Measurements from ENCODE around the gene ALS2CL.

Gene ALS2CL

DNA sequence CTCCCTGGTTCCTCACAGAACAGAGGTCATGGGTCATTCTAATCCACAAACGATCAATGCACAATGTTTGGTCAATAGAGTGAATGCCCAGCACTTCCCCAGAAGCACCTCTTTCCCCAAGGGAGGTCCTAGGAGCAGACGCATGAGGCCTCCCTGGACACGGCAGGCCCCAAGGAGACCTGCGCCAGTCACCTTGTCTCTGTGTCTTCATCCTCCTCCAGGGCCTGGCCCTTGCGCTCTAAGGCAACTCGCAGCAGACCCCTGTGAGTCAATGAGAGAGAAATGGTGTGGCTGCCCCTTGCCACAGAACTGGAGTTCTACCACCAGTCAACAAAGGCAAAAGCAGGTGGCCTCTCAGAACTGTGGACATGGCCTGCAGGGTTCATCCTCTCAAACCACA lies 18.1 kb downstream of the ALS2CL start:
- no peak for FAIRE-seq

DNA sequence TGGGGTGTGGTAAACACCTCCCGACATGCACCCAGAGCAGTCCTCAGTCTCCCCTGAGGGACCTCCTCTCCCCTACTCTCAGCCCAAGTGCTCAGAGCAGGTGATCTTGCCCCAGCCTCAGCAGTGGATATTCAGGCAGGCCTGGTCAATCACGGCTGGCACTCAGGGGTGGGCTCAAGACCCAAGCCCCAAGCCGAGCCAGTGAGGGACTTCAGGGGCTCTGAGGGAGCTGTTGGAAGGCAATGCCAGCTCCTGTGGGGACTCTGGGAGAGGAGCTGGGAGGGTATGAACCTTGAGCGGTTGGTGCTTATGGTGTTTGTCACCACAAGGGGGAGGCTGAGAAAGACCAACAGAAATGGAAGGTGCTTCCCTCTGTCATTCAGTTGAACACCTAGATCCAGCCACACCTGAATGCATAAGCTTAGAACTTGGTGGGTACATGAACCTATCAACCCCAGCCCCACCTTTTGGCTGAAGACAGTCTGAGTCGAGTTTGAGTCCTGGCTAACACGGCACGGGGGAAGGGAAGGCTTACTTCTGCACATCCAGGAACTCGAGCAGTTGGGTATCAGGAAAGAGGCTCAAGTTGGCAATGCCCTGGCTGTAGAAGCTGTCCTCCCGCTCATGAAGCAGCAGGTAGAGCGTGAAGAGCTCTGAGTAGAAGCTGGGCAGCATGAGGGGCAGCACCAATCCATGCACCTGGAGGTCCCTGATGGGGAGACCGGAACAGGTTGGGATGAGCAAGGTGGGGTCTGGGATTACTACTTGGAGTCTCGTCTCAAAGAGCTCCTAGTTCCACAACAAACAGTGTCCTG lies 19.2 kb downstream of the ALS2CL start:
- no peak for FAIRE-seq

DNA sequence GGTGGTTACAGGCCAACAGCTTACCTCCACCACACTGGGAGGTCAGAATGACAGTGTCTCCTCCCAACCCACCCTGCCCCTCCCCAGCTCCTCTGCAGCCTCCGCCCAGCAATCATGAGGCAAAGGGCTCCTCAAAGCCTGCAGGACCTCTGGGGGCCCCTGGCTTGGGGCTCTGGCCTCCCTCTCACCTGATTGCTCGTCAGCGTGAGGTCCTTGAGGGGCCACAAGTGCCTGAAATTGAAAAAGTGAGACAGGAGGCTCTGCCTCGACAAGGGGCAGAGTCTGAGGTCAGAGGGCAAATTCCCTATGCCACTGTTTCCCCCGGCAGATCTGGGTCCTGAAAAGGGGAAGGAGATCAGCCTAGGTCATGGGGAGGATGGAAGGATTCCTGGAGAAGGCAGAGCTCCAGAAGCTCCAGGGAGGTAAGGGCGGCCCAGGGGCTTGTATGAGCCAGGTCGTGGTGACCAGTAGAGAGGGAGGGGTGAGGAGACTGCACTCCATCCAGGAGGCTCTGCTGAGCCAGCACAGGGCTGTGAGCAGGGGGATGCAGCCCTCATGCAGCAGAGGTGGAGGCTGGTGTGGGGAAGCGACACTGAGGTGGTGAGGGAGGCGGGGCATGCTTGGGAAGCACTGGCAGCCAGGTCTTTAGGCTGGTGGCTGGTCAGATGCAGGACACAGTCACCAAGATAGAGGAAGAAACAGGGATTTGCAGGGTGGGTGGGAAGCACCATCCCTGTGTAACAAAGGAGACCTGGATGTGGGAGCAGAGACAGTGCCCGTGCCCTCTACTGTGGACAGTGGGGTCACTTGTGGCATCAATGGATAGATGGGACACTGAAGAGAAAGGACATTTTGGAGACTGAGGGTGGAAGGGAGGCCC lies 20.1 kb downstream of the ALS2CL start:
- no peak for FAIRE-seq

DNA sequence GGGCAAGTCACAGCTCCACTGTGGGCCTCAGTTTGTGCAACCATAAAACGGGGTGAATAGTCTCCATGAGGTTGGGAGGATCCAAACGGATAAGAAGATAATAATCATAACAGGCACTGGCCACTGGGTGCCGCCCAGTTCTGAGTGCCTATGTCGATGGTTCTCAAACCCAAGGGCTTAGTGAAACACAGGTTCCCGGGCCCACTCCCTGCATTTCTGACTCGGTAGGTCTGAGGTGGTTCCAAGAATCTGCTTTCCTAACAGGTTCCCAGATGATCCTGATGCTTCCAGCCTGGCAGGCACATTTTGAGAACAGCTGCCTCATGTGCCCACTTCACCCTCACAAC lies 21.2 kb downstream of the ALS2CL start:
- FAIRE-seq, result no peak

DNA sequence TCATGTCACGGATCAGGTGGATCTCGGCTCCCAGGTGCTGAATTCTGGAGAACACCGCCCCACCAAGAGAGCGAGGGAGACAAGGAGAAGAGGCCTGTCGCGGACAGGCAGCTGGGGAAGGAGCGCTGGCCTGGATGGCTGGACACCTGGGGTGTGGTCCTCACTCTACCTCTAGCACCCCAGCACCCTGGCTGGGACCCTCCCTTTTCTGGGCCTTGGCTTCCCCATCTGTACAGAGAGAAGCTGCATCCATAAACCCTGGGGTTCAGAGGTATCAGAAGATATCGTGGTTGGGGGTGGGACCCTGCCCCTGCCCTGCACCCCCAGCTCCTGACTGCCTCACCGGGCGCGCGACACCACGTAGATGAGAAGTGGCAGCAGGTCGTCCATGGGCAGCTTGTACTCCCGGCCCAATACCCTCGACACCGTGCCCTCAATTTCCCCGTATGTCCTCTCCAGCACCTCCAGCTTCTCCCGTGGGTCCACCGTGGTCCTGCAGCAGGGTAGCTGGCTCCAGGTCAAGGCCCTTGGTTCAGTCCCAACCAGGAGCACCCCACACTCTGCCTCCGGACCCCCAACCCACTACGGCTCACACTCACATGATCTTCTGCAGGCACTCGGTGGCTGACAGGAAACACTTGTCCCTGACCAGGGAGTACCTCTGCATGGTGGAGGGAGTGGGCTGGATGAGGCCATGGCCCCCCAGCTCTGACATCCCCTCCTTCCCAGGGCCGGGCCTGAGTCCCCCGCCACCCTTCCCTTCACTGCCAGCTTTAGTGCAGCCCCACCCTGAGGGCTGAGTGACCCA lies 21.7 kb downstream of the ALS2CL start:
- FAIRE-seq, result no peak

DNA sequence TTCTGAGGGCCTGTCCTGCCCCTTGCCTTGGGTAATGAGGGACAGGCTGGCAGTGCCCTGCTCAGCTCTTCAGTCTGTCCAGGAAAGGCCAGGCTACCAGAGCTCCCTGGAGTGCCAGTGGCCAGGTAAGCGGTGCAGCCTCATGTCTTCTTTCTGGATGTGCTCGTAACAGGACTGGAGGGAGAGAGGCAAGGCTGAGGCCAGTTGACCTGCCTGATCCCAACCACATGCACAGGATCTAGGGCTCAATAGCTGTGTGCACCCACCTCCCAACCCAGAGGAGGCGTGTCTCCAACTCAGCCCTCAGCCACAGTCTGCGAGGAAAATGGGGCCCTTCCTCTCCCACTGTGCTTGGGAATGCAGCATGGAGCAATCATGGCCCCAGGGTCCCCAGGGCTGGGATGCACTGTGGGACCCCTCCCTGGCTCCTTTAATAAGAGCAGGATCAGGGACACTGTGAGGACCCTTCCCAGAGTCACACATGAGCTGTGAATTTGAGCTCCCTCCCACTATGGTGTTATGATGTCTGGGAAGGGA lies 22.5 kb downstream of the ALS2CL start:
- FAIRE-seq, result no peak

DNA sequence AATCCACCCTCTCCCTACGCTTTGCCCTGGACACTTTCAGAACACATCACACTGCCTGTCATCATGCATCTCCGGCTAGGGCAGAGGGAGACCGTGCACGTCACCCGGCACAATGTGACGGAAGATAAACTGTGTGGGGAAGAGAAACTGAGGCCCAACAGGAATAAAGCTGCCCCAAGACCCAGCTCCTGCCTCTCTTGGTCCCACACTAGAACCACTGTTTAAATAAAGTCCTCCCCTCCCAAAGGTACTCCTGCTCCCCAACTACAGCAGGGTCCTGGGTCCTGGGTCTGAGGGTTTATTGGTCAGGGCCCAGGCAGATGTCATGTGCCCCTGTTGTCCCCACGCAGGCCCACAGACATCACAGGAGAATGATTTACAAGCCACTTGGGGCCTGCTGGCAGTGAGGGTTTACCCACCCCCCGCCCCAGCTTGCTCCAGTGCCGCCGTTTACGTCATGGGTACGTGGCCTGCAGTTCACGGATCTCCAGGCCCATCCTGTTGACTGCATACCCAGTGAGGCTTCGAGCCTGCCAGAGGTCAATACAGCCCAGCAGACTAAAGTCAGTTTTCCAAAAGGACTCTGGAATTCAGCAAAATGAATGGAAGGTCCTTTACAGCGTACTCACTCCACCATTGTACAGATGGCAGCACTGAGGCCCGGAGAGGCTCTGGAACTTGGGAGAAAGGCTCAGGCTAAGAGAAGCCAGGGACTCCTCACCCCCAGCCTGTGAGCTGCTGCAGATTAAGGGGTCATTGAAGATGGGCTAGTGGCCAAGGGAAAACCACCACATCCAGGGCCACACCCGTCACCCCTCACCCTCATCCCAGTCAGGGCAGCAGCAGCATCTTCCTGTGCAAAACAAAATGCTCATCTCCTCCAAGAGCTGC lies 23.2 kb downstream of the ALS2CL start:
- no peak for FAIRE-seq

DNA sequence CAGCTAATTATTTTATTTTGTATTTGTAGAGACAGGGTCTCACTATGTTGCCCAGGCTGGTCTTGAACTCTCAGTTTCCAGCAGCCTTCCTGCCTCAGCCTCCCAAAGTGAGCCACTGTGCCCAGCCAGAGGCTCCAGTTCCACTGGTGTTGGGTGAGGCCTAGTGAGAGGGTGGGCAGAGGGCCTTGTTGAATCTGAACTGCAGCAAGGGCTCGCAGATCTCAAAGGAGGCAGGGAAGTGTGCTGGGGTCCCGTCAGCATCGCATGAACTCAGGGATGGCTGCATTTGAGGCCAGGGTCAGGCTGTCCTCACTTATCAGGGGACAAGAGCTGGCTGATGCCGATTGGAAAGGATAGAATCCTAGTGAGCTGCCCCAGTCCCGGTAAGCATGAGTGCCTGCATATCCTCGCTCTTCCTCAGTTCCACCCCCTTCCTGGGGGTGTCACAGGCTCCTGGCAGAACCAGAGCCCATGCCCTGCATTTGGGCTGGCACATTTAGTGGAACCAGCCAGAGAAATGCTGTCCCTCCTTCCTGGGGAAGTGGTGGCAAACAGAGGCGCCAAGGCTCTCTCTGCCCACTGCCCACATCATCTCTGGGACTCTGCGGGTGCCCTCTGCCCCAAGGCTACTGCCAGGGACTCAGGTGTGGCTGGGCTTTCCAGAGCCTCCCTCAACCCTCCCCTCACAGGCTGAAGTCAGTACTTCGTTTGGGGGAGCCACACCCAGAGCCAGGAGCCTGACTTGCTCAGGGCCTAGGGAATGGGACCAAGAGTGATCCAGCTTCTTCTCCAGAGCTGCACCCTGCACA lies 24.1 kb downstream of the ALS2CL start:
- FAIRE-seq, result no peak

DNA sequence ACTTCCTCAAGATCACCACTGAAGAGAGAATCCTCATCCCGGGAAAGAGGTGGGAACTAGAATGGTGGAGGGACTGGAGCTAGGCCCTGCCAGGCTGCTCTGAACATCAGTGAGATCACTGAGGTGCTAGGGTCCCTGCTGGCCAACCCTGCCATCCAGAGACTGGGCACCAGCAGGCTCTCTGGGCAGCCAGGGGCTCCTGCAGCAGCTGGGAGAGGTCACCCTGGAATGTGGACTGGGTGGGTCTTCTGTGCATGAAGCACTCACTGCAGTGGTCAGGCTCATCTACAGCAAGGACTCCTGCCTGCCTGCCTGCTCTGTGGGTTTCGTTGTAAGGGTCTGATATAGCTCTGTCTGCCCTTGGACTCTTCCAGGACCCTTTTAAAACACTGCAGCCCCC lies 24.9 kb downstream of the ALS2CL start:
- no peak for FAIRE-seq

DNA sequence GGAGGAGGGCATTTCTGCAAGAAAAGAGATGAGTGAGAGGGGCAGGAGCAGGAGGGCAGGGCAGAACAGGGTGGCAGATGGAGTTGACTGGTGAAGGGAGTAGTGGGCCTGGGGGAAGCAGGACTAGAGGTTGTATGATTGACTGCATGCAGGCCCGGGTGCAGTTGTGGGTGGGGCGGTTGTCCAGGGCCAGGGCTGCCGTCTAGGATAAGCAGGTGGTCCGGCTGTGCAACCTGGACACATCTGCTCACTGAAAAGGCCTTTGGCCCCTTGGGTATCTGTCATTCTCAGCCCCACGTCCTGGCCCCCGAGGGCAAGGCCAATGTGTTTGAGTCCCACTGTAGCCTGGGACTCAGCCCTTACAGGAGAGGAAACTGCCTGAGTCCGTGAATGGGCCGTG lies 25.4 kb downstream of the ALS2CL start:
- FAIRE-seq, result no peak

DNA sequence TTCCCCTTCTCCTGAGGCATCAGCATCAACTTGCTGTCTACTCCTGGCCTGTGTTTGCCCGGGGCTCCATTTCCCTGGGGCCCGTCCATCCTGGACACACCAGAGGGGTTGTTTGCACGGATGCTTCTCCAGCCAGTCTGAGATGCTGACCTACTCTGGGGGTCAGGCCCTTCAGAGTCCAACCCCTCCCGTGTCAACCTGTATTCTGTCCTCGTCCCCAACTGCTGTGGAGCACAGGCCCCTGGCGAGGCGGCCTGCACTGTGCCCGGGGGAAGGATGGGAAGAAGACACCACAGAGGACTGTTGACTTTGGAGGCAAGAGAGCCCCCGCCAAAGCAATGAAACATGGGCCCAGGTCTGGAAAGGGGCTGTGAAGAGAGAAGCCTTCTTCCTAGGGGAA lies 25.8 kb downstream of the ALS2CL start:
- FAIRE-seq, result no peak

DNA sequence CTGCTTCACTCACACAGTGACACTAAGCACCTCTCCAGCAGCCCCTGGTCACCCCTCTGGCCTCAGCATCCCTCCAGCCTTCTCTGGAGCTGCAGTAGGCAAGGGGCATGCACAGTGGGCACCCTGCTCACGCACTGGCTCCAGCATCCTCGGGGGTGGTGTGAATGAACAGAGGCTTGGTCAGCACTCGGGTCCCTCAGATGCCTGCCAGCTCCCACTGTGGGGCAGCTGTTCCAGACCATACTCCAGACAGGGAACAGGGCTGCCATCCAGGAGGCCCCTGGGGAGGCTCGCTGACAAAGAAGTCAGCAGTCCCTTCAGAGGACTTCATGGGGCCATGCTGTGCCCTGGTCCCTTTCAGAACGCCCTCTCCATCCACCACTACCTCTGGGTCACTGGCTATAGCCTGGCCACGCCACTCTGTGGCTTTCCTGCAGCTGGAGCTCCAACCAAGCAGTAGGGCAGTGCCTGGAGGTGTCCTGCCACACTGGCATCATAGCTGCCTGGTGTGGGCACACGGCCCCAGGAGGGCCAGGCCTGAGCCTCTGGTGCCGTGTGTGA lies 26.3 kb downstream of the ALS2CL start:
- no peak for FAIRE-seq

DNA sequence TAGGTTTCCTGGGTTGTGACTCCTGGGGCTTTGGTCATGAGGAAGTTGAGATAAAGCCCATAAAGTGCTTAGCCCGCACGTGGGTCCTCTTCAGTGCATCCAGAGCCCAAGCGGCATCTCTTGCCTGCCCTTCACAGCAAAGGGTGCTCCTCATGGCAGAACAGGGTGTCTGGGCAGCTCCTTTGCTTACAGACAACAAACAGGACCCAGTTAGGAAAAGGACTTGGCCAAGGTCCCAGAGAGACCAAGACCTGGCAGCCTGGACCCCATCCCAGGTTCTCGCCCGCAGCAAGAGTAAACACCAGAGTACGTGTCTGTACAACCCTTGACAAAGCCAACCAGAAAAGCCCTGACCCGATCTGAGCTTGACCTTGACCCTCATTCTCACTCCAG lies 27.0 kb downstream of the ALS2CL start:
- no peak for FAIRE-seq

DNA sequence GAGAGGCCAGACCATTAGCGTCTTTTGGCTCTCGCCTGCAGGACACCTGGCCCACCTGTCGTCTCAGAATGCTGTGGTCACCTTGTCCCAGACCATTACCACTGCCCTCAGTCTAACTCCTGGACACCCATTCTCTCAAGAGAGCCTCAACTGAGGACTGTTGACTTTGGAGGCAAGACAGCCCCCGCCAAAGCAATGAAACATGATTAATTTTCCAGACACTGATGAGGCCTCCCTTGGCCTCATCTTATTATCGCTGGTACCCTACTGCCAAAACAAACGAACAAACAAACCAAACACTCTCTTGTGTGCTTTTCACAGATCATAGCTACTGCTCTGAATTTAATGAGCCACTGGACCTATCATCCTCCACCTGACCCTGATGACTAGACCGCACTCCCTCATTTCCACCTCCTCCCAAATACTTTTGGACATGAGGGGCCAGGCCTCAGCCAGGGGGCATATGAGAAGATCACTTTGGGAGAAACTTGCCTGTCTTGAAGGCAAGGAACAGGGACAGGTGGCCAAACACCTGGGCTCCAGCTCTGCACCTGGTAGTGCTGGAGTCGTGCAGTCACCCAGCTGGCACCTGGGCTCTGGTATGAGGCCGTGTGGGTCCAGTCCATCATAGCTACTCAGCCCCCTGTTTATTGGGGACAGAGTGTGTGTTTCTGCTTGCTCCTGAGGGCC lies 27.6 kb downstream of the ALS2CL start:
- no peak for FAIRE-seq

DNA sequence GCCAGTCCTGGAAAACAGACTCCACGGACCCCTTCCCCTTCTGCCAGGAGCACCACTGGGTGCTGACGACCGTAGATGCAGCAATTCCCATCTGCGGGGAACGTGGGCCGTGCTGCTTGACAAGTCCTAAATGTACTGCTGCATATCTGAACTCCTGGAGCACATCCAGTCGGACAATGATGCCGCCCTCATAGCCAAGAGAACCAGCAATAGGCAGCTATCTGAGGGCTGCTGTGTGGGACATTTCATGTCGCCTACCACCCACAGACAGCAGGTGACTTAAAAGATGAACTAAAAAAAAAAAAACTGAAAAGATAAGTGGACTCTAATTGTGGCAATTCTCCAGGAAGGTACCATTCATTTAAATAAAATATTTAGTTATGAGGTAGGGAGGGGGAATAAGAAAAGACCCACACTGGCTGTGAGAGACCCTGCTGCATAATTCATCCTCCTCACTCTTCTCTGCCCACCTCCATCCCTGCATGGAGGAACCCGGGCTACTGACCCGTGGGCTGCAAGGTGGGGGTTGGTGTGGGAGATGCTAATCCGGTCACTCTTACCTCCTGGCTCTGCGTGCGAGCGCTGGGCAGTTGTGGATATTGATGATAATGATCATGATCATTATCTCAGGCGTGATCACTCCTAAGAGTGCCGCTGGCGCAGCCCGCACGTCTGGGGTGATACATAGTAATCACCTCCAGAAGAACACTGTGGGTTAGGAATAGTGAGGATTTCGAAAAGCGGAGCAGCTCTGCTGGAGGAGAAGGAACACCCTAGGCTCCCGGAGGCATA lies 28.3 kb downstream of the ALS2CL start:
- no peak for FAIRE-seq

DNA sequence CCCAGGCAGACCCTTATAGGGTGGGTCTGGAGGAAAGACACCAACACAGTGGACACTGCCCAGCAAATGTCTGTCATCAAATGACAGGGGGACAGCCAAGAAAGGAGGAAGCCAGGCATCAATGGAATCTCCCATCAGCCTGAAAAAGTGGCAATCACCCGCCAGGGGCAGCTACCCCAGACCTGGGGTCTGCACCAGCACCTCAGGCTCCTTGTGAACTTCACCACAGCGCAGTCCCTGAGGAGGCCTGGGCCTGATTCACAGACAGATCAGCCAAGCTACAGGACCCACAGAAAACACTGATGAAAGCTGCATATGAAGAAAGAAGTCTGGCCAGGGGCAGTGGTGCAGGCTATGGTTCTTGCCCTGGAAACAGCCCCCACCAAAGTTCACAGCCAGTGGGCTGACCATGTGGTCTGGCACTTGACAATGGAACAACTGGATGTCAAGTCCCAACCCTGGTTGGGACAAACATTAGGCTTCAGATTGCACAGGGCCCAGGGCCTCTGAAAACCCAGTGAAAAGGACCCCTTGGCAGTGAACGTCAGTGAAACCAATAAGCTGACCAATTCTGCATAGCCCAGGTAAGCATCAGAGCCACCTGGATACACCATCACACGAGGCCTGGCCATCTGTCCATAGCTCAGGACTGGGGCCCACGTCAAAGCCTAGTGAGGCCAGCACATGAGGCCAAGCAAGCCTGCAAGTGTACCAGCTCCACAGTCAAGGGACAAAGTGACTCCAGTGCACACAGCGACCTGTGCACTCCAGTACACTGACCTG lies 29.1 kb downstream of the ALS2CL start:
- no peak for FAIRE-seq

DNA sequence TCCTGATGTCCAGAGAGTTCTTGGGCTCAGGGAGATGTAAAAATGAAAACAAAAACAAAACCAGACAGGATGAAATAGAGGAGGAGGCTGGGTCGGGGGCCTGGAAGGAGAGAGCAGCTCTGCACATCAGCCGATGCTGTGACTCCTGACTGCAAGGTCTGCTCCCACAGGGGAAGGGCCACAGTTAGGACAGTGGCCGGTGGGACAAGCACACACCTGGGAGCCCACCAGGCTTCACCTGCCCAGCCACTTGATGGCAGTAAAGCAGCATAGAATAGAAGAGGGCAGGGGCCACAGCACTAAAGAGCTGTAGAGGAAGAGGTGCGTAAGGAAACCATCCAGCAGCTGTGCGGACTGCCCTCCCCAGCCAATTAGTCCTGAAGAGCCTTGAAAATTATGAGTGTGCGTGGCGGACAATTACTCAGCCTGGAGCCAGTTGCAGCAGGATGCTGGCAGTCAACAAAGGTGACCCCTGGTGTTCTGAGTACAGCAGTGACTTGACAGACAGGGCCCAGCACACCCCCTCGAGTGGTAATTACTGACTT lies 29.8 kb downstream of the ALS2CL start:
- FAIRE-seq, result no peak

Measured in TTC549 (cell line).